ENCODE data around the gene AUNIP.

Gene AUNIP

DNA sequence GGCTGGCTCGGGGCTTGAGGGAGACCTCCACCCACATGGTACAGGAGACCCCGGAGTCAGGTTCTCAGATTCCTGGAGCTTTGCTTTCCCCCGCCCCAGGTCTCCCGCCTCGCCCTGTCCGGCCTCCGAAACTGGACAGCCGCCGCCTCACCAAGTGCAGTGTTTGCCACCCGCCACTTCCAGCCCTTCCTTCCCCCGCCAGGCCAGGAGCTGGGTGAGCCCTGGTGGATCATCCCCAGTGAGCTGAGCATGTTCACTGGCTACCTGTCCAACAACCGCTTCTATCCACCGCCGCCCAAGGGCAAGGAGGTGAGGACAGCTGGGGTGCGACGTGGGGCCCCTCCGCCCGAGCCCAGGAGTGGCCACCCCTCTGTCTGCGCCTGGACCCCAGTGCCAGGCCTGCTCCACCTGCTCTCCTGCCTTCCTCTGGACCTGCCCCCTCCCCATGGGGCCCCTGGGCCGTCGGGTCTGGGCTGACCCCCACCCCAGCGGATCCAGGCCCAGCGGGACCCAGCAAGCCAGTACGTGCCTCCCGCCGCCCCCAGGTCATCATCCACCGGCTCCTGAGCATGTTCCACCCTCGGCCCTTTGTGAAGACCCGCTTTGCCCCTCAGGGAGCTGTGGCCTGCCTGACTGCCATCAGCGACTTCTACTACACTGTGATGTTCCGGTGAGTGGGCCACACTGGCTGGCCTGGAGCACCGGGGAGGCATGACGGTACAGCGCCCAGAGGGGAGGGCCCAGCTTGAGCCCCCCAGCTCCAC lies 50.6 kb downstream of the AUNIP start:
- in situ Hi-C loops (cut with MboI; ENCODE audit: low pct_unique_long_range_greater_than_20kb, low sequenced_read_pairs, unreplicated experiment) = no loop called here
- TF ChIP-seq, protein P1, sequence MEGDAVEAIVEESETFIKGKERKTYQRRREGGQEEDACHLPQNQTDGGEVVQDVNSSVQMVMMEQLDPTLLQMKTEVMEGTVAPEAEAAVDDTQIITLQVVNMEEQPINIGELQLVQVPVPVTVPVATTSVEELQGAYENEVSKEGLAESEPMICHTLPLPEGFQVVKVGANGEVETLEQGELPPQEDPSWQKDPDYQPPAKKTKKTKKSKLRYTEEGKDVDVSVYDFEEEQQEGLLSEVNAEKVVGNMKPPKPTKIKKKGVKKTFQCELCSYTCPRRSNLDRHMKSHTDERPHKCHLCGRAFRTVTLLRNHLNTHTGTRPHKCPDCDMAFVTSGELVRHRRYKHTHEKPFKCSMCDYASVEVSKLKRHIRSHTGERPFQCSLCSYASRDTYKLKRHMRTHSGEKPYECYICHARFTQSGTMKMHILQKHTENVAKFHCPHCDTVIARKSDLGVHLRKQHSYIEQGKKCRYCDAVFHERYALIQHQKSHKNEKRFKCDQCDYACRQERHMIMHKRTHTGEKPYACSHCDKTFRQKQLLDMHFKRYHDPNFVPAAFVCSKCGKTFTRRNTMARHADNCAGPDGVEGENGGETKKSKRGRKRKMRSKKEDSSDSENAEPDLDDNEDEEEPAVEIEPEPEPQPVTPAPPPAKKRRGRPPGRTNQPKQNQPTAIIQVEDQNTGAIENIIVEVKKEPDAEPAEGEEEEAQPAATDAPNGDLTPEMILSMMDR (IDR thresholded peaks at IDR 0.05; ENCODE audit: extremely low read depth, insufficient read depth, missing control alignments) = no peak
- no peak for DNase-seq (ENCODE audit: low spot score)

DNA sequence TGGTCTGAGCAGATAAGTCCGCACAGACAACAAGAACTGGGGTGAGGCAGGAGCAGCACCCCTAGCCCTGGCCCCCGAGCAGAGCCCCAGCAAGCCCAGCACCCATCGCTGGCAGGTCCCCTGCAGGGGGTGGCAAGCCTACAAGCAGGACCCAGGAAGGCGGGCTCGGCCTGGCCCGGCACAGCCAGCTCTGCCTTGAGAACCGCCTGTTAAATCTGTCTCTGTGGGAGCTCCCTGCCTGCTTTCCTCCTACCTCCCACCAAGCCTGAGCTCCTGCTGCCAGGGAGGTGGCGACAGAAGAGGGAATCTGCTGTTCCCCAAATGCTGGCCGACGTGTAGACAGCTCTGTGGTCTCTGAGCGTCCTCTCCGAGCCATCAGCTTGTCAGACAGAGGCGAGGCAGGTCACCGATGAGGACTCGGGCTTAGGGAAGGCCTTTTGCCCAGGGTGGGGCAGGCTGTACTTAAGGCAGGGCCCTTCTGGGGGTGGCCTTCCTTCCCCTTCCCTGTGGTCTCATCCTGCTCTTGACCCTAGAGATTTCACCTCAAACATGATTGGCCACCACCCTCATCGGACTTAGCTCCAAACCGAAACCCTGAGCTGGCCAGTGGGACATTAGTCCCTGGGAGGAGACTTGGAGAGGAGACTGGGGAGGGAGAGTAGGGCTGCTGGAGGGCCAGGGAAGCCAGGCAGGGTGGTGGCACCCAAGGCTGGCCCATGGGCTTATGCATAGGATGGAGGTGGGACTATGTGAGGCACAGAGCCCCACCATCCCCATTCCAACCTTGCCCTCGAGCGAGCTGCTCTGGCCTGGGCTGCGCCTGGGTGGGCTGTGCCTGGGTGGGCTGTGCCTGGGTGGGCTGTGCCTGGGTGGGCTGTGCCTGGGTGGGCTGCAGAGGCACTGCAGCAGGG lies 51.5 kb downstream of the AUNIP start:
- TF ChIP-seq, protein P1 (IDR thresholded peaks at IDR 0.05; ENCODE audit: extremely low read depth, insufficient read depth, missing control alignments) = no peak
- in situ Hi-C loops (cut with MboI; ENCODE audit: low pct_unique_long_range_greater_than_20kb, low sequenced_read_pairs, unreplicated experiment) = no loop called here
- no peak for DNase-seq (ENCODE audit: low spot score)

DNA sequence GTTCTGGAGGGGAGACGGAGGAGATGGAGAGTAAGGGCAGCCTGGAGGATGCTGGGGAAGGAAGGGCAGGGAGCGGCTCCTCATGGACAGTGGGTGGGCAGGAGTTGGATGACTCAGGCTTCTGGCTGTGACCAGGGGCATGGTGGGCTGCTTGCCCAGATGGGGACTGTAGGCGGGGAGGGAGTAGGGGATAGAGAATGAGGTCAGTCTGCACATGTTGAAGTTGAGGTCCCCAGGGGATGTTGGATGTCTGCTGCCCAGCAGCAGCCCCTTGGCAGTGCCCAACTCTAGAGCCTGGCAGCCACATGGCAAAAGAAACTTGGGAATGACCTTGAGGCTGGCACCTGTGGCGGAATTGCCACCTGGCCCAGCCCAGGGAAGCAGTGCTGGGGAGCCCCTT lies 52.8 kb downstream of the AUNIP start:
- in situ Hi-C loops (cut with MboI; ENCODE audit: low pct_unique_long_range_greater_than_20kb, low sequenced_read_pairs, unreplicated experiment) = no loop called here
- TF ChIP-seq, protein P1 (IDR thresholded peaks at IDR 0.05; ENCODE audit: extremely low read depth, insufficient read depth, missing control alignments) = no peak
- DNase-seq (ENCODE audit: low spot score) = no peak

DNA sequence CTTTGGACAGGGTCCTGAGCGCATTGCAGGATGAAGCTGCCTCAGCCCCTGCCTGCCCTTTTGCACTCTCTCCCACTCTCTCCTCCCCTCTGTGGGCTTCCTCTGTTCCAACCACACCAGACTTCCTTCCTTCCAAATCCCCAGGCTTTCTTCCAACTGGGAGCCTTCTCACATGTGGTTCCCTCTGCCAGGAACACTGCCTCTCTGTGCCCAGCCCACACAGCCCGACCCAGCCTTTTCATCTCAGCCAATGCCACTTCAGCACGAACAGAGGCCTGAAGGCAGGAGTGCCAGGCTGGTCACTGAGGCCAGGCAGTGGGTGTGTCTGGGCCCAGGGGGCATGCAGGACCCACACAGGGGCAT lies 53.4 kb downstream of the AUNIP start:
- DNase-seq (ENCODE audit: low spot score) = no peak
- in situ Hi-C loops (cut with MboI; ENCODE audit: low pct_unique_long_range_greater_than_20kb, low sequenced_read_pairs, unreplicated experiment) = no loop called here
- TF ChIP-seq, protein P1 (IDR thresholded peaks at IDR 0.05; ENCODE audit: extremely low read depth, insufficient read depth, missing control alignments) = no peak

DNA sequence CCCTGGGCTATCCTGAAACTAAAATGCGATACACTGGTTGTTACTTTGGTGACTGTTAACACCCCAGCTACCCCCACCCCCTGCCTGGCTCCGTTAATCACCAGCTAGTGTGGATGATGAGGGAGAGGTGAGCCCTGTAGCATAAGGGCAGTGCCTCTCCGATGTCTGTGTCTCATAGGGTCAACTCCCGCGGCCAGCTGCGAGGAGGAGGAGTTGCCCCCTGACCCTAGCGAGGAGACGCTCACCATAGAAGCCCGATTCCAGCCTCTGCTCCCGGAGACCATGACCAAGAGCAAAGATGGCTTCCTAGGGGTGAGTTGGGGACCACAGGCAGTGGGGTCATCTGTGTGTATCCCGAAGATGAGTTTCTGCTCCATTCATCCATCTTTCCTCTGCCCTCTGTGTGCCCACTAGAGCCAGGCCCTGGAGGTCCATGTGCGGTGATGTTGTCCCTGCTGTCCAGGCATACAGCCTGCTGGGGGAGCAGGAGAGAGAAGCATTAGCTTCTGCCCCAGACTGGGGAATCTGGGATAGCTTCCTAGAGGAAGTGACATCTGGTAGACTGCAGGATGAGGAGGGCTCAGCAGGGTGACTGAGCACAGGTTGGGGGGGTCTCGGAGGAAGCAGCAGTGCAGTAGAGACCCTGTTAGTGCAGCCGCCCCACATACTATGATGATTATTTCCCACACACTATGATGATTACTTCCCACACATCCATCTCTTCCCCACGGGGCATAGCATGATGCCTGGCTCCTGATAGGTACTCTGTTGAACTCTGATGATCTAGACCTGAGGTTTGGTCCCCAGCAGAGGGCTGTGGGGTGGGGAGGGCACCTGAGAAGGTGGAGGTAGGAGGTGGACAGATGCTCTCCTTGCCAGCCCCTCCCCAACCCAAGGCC lies 54.0 kb downstream of the AUNIP start:
- TF ChIP-seq, protein P1 (IDR thresholded peaks at IDR 0.05; ENCODE audit: extremely low read depth, insufficient read depth, missing control alignments) = no peak
- in situ Hi-C loops (cut with MboI; ENCODE audit: low pct_unique_long_range_greater_than_20kb, low sequenced_read_pairs, unreplicated experiment) = no loop called here
- DNase-seq (ENCODE audit: low spot score) = no peak

All from GM13977 (cell line).